ENCODE results near the gene ADAM29. TPM values are rescaled to one million over a fixed set of nuclear protein-coding genes. Genes with fewer than 3 reads are reported as not detected.

The ADAM29 gene
- total and polyA plus RNA-seq, 9 of the 15 experiments (the other 6 are each of a cell fraction or from before 2014, with no cell fraction given), result not detected

DNA sequence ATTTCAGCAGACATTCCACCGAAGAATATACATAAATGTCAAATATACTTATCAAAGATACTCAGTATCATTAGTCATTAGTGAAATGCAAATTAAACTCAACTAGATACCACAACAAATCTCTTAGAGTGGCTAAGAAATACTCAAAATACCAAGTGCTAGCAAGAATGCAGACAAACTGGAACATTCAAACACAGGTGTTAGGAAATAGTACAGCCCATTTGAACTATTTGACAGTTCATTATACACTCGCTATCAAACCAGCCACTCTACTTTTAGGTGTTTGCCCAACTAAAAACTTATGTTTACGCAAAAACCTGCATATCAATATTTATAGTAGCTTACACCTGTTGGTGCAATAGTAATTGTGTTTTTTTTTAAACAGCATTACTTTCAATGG lies 8.8 kb downstream of the ADAM29 start (continued):
- TF ChIP-seq MEIS2 (IDR thresholded peaks at IDR 0.05; ENCODE audit: partially characterized antibody) (no peak), ESRRB (CRISPR knock-in tag; IDR thresholded peaks at IDR 0.05; ENCODE audit: borderline replicate concordance) (no peak)
- TF ChIP-seq, protein P1, sequence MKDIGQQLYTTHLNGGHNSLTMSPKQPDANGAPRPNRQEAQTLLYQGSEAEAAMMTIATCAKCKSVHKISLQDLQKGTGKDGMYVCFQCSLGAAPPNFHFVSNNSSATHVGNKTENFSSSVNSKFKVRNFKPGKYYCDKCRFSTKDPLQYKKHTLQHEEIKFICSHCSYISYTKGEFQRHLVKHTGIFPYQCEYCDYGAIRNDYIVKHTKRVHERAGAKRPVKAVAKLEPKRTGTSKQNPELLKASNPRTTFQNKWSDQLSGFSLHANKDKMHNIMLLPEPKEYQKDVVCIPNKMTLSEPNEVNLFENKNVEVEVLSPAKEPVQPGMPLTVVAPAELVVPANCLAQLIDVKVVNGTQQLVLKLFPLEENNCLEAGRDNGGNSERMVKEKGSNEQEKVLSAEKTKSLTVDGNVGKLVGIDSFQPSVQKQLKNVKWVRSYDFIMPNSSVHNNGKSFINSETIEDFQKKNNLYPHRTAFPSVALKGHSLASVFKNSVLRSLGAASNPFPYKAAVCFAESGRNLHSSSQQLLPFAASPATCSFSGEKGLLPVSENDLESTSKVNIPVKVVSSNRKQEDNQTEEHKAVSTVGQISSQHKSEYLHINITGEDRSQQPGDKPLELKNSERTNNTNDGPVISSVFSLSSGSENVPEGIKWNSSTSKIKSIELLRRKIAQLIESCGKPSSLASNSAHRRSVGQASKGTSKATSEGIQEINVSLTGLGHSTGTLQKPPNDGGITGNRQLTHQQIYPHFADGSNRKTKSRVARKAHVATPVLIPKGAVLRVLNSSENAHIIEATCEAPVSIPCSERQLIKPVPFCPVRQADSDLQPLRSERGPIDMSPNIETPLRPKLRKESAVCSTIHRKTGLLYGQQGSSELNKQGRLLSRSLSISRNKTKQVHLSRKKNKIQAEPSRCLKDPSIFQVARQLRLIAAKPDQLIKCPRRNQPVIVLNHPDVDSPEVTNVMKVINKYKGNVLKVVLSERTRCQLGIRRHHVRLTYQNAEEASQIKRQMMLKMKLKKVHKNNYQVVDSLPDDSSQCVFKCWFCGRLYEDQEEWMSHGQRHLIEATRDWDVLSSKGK (CRISPR knock-in tag; IDR thresholded peaks at IDR 0.05), result no peak
- TF ChIP-seq, protein P2, sequence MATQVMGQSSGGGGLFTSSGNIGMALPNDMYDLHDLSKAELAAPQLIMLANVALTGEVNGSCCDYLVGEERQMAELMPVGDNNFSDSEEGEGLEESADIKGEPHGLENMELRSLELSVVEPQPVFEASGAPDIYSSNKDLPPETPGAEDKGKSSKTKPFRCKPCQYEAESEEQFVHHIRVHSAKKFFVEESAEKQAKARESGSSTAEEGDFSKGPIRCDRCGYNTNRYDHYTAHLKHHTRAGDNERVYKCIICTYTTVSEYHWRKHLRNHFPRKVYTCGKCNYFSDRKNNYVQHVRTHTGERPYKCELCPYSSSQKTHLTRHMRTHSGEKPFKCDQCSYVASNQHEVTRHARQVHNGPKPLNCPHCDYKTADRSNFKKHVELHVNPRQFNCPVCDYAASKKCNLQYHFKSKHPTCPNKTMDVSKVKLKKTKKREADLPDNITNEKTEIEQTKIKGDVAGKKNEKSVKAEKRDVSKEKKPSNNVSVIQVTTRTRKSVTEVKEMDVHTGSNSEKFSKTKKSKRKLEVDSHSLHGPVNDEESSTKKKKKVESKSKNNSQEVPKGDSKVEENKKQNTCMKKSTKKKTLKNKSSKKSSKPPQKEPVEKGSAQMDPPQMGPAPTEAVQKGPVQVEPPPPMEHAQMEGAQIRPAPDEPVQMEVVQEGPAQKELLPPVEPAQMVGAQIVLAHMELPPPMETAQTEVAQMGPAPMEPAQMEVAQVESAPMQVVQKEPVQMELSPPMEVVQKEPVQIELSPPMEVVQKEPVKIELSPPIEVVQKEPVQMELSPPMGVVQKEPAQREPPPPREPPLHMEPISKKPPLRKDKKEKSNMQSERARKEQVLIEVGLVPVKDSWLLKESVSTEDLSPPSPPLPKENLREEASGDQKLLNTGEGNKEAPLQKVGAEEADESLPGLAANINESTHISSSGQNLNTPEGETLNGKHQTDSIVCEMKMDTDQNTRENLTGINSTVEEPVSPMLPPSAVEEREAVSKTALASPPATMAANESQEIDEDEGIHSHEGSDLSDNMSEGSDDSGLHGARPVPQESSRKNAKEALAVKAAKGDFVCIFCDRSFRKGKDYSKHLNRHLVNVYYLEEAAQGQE (IDR thresholded peaks at IDR 0.05; ENCODE audit: borderline replicate concordance), result no peak
- TF ChIP-seq, protein P2 (CRISPR knock-in tag; IDR thresholded peaks at IDR 0.05; ENCODE audit: low read depth), result no peak
- TF ChIP-seq, protein P3, sequence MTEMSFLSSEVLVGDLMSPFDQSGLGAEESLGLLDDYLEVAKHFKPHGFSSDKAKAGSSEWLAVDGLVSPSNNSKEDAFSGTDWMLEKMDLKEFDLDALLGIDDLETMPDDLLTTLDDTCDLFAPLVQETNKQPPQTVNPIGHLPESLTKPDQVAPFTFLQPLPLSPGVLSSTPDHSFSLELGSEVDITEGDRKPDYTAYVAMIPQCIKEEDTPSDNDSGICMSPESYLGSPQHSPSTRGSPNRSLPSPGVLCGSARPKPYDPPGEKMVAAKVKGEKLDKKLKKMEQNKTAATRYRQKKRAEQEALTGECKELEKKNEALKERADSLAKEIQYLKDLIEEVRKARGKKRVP (CRISPR knock-in tag; IDR thresholded peaks at IDR 0.05), result no peak
